NCI-H128 (cell line): ENCODE data around the gene PTPRJ.
"Not testable (repeated sequence)": the region's sequence is repeated elsewhere in the genome, so short reads cannot be mapped to it uniquely, and the experiment has no call there.

Experiments
- DNase-seq: peaks from one replicate; lab custom pipeline; 2025; ENCODE audit not compliant: unreplicated experiment; lab: John Stamatoyannopoulos, UW

The PTPRJ gene

GRCh38 chr11:48161951-48162884, 181.9 kb downstream of the PTPRJ start:
- DNase-seq: no peak

- no peak for DNase-seq
Observed at GRCh38 chr11:48162885-48163268, 182.5 kb downstream of the PTPRJ start.

GRCh38 chr11:48163360-48164100, 183.2 kb downstream of the PTPRJ start:
- no peak for DNase-seq

- DNase-seq: no peak
Observed at GRCh38 chr11:48164836-48165235, 184.5 kb downstream of the PTPRJ start.

- DNase-seq: no peak
Observed at GRCh38 chr11:48165426-48165825, 185.1 kb downstream of the PTPRJ start.

- no peak for DNase-seq
Observed at GRCh38 chr11:48167380-48167779, 187.0 kb downstream of the PTPRJ start.

- DNase-seq: no peak
Observed at GRCh38 chr11:48168815-48169214, 188.5 kb downstream of the PTPRJ start.

- DNase-seq: no peak
Observed at GRCh38 chr11:48169259-48169658, 188.9 kb downstream of the PTPRJ start.

GRCh38 chr11:48169717-48170116, 189.4 kb downstream of the PTPRJ start:
- no peak for DNase-seq

GRCh38 chr11:48170241-48171233, 190.2 kb downstream of the PTPRJ start:
- DNase-seq: no peak

GRCh38 chr11:48172818-48173609, 192.7 kb downstream of the PTPRJ start:
- DNase-seq: peak; percentile 54

GRCh38 chr11:48177661-48178060, 197.3 kb downstream of the PTPRJ start:
- DNase-seq: no peak

GRCh38 chr11:48180627-48181026, 200.3 kb downstream of the PTPRJ start:
- no peak for DNase-seq

GRCh38 chr11:48182860-48183526, 202.6 kb downstream of the PTPRJ start:
- DNase-seq: no peak

GRCh38 chr11:48184452-48184851, 204.1 kb downstream of the PTPRJ start:
- no peak for DNase-seq

- not testable (repeated sequence) for DNase-seq
Observed at GRCh38 chr11:48190906-48191654, 210.7 kb downstream of the PTPRJ start.

- no peak for DNase-seq
Observed at GRCh38 chr11:48193876-48194275, 213.5 kb downstream of the PTPRJ start.

- no peak for DNase-seq
Observed at GRCh38 chr11:48207881-48208280, 227.5 kb downstream of the PTPRJ start.

- no peak for DNase-seq
Observed at GRCh38 chr11:48210052-48210451, 229.7 kb downstream of the PTPRJ start.
